ENCODE measurements around the gene PODXL. TPM values are rescaled to one million over a fixed set of nuclear protein-coding genes. Genes with fewer than 3 reads are reported as not detected.

The PODXL gene
- total and polyA plus RNA-seq, 4 donors: 1.2 to 3.6 (median 1.6) TPM

- TF ChIP-seq GABPA (IDR thresholded peaks at IDR 0.05 in 1 of 2, conservative IDR thresholded peaks at IDR 0.05 in 1 of 2): no peak
- TF ChIP-seq MAX (IDR thresholded peaks at IDR 0.05): no peak
- no peak for TF ChIP-seq RAD21 (IDR thresholded peaks at IDR 0.05)
- no peak for TF ChIP-seq REST (IDR thresholded peaks at IDR 0.05)
- TF ChIP-seq JUND (IDR thresholded peaks at IDR 0.05): no peak
- no peak for TF ChIP-seq NR2F2 (IDR thresholded peaks at IDR 0.05)
- TF ChIP-seq FOXA1 (IDR thresholded peaks at IDR 0.05): no peak
- no peak for TF ChIP-seq ATF3 (IDR thresholded peaks at IDR 0.05)
- no peak for TF ChIP-seq ZBTB33 (IDR thresholded peaks at IDR 0.05)
- no peak for TF ChIP-seq TAF1 (conservative IDR thresholded peaks at IDR 0.05)
- no peak for TF ChIP-seq CTCF (IDR thresholded peaks at IDR 0.05; ENCODE audit: low read depth, low read length, missing input control)
- no peak for TF ChIP-seq YY1 (IDR thresholded peaks at IDR 0.05)
- TF ChIP-seq EGR1 (IDR thresholded peaks at IDR 0.05; ENCODE audit: low read depth in 2 of 2): no peak
- TF ChIP-seq RXRA (IDR thresholded peaks at IDR 0.05): no peak
- Histone ChIP-seq H3K4me3 (ENCODE audit: low read depth in 1 of 3, low read length in 3 of 3) (no peak overlapping the region), H3K27me3 (ENCODE audit: control insufficient read depth in 4 of 4, insufficient read depth in 4 of 4, low read length in 3 of 4) (no peaks in the 10 kb centered on the region), H3K9ac (ENCODE audit: low read depth in 1 of 2, low read length in 2 of 2) (no peak overlapping the region), H3K4me1 (ENCODE audit: control insufficient read depth in 4 of 4, insufficient read depth in 4 of 4, low read length in 3 of 4) (peaks cover 0 to 10% (median 5%) of the 10 kb centered on the region in 4 donors), H3K36me3 (ENCODE audit: control insufficient read depth in 4 of 4, insufficient read depth in 3 of 4, low read depth in 1 of 4, low read length in 3 of 4) (peaks cover 0 to 14% (median 1%) of the 10 kb centered on the region in 4 donors), H3K9me3 (ENCODE audit: control insufficient read depth in 4 of 4, low read length in 3 of 4) (no peaks in the 10 kb centered on the region), H3K27ac (ENCODE audit: low read depth in 1 of 2, low read length in 2 of 2) (no peak overlapping the region)
- no peak for DNase-seq (ENCODE audit: low spot score)
- WGBS: 87% methylated on average over 1 of the region's 1 CpG
Measured at GRCh38 chr7:131489196-131489595, 67.2 kb downstream of the PODXL start.

- Histone ChIP-seq H3K9me3 (ENCODE audit: control insufficient read depth in 4 of 4, low read length in 3 of 4) (no peaks in the 10 kb centered on the region), H3K4me3 (ENCODE audit: low read depth in 1 of 3, low read length in 3 of 3) (no peak overlapping the region), H3K27me3 (ENCODE audit: control insufficient read depth in 4 of 4, insufficient read depth in 4 of 4, low read length in 3 of 4) (no peaks in the 10 kb centered on the region), H3K27ac (ENCODE audit: low read depth in 1 of 2, low read length in 2 of 2) (no peak overlapping the region), H3K36me3 (ENCODE audit: control insufficient read depth in 4 of 4, insufficient read depth in 3 of 4, low read depth in 1 of 4, low read length in 3 of 4) (peaks cover 0 to 14% (median 3%) of the 10 kb centered on the region in 4 donors), H3K9ac (ENCODE audit: low read depth in 1 of 2, low read length in 2 of 2) (no peak overlapping the region), H3K4me1 (ENCODE audit: control insufficient read depth in 4 of 4, insufficient read depth in 4 of 4, low read length in 3 of 4) (peaks cover 0 to 10% (median 3%) of the 10 kb centered on the region in 4 donors)
- 83% methylated on average over 2 of the region's 2 CpGs for WGBS
- DNase-seq (ENCODE audit: low spot score): no peak
- TF ChIP-seq EGR1 (IDR thresholded peaks at IDR 0.05; ENCODE audit: low read depth in 2 of 2) (no peak), TAF1 (conservative IDR thresholded peaks at IDR 0.05) (no peak), FOXA1 (IDR thresholded peaks at IDR 0.05) (no peak), REST (IDR thresholded peaks at IDR 0.05) (no peak), YY1 (IDR thresholded peaks at IDR 0.05) (no peak), RXRA (IDR thresholded peaks at IDR 0.05) (no peak), SP1 (IDR thresholded peaks at IDR 0.05) (no peak), CTCF (IDR thresholded peaks at IDR 0.05; ENCODE audit: low read depth, low read length, missing input control) (no peak), JUND (IDR thresholded peaks at IDR 0.05) (no peak), GABPA (IDR thresholded peaks at IDR 0.05 in 1 of 2, conservative IDR thresholded peaks at IDR 0.05 in 1 of 2) (no peak), RAD21 (IDR thresholded peaks at IDR 0.05) (no peak)
Measured at GRCh38 chr7:131488361-131488760, 68.1 kb downstream of the PODXL start.
